ENCODE measurements around the gene HDGFL3. TPM values are rescaled to one million over a fixed set of nuclear protein-coding genes. Genes with fewer than 3 reads are reported as not detected.
"Not testable (repeated sequence)": the region's sequence is repeated elsewhere in the genome, so short reads cannot be mapped to it uniquely, and the experiment has no call there.

The HDGFL3 gene
- total and polyA plus RNA-seq, 7 donors: 2.1 to 83.6 (median 58.0) TPM

DNA sequence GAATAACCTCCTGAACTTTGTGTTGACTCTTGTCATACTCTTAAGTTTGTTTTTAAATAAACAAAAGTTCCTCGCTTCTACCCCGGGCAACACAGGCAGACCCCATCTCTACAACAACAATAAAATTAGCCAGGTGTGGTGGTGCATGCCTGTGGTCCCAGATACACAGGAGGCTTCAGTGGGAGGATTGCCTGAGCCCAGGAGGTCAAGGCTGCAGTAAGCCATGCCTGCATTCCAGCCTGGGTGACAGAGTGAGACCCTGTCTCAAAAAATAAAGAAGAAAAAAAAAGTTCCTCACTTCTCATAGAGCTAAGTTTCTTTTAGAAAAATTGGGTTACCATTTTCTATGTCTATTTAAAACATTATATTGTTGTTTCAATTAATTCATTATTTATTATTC lies 29.2 kb downstream of the HDGFL3 start:
- no peak for TF ChIP-seq POLR2AphosphoS5 (IDR thresholded peaks at IDR 0.05)
- no peak for TF ChIP-seq CTCF (IDR thresholded peaks at IDR 0.05)
- no peak for TF ChIP-seq POLR2A (IDR thresholded peaks at IDR 0.05)
- TF ChIP-seq EP300 (IDR thresholded peaks at IDR 0.05): no peak
- Histone ChIP-seq H3K36me3 (no peaks in the 10 kb centered on the region), H3K27me3 (no peaks in the 10 kb centered on the region), H3K4me3 (no peak overlapping the region), H3K27ac (no peak overlapping the region), H3K9me3 (no peaks in the 10 kb centered on the region), H3K4me1 (no peaks in the 10 kb centered on the region)
- 77 to 80% methylated on average over 2 of the region's 2 CpGs for WGBS, 2 donors
- intact Hi-C loops (cut with DNase I): no loop called here
- DNase-seq: no peak

DNA sequence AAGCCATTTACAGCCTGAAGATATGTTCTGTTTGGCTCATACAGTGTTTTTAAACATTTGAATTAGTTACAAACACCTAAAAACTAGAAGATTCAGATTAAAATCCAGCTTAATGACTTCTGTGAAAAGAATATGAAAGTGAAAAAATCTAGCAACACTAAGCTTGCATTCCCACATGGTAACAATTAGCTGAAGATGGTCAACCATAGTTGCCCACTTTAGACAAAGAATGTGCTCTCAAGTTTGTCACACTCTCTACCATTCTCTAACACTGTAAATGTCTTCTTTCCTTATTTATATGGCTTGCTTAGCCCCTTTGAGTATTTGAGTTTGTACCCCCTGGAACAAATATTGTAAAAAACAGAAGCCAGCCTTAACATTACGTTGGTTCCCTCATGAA lies 32.7 kb downstream of the HDGFL3 start:
- H3K4me1 ChIP-seq: no peaks in the 10 kb centered on the region

DNA sequence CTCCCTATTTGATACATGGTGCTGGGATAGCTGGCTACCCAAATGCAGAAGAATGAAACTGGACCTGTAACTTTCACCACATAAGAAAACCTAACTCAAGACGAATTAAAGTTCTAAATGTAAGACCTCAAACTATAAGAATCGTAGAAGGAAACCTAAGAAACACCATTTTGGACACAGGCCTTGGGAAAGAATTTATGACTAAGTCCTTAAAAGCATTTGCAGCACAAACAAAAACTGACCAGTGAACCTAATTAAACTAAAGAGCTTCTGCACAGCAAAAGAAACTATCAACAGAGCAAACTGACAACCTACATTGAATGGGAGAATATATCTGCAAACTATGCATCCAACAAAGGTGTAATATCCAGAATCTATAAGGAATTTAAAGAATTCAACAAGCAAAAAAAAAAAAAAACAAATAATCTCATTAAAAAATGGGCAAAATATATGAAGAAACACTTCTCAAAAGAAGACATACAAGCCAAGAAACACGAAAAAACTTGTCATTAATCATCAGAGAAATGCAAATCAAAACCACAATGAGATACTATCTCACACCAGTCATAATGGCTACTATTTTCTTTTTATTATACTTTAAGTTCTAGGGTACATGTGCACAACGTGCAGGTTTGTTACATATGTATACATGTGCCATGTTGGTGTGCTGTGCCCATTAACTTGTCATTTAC lies 37.0 kb downstream of the HDGFL3 start:
- DNase-seq: no peak
- H3K4me1 ChIP-seq: no peaks in the 10 kb centered on the region
- 78 to 81% methylated on average over 4 of the region's 4 CpGs for WGBS, 2 donors
- intact Hi-C loops (cut with DNase I): no loop called here
- no peak overlapping the region for H3K4me3 ChIP-seq
- H3K9me3 ChIP-seq: peaks cover 0 to 11% (median 6%) of the 10 kb centered on the region in 4 donors
- no peaks in the 10 kb centered on the region for H3K36me3 ChIP-seq
- H3K27me3 ChIP-seq: no peaks in the 10 kb centered on the region
- TF ChIP-seq POLR2A (IDR thresholded peaks at IDR 0.05) (no peak), CTCF (IDR thresholded peaks at IDR 0.05) (no peak), POLR2AphosphoS5 (IDR thresholded peaks at IDR 0.05) (no peak), EP300 (IDR thresholded peaks at IDR 0.05) (no peak)
- H3K27ac ChIP-seq: no peak overlapping the region

More for the DNA sequence above, 32.7 kb downstream of the HDGFL3 start:
- no peak for DNase-seq
- TF ChIP-seq CTCF (IDR thresholded peaks at IDR 0.05) (no peak), POLR2A (IDR thresholded peaks at IDR 0.05) (no peak), POLR2AphosphoS5 (IDR thresholded peaks at IDR 0.05) (no peak), EP300 (IDR thresholded peaks at IDR 0.05) (no peak)
- no peak overlapping the region for H3K27ac ChIP-seq
- H3K27me3 ChIP-seq: no peaks in the 10 kb centered on the region
- H3K4me3 ChIP-seq: no peak overlapping the region
- H3K36me3 ChIP-seq: no peaks in the 10 kb centered on the region
- WGBS, 2 donors: 79 to 89% methylated on average over 1 of the region's 1 CpG
- intact Hi-C loops (cut with DNase I): no loop called here
- H3K9me3 ChIP-seq: no peaks in the 10 kb centered on the region

DNA sequence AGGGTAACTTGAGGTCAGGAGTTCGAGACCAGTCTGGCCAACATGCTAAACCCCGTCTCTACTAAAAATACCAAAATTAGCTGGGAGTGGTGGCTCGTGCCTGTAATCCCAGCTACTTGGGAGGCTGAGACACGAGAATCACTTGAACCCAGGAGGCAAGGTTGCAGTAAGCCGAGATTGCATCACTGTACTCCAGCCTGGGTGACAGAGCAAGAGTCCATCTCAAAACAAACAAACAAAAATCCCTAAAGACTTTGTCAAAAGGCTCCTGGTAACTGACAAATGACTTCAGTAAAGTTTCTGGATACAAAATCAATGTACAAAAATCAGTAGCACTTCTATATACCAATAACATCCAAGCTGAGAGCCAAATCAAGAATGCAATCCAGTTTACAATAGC lies 38.0 kb downstream of the HDGFL3 start:
- H3K9me3 ChIP-seq: peaks cover 0 to 11% (median 6%) of the 10 kb centered on the region in 4 donors
- DNase-seq; H3K36me3 ChIP-seq; intact Hi-C loops (cut with DNase I); H3K4me1 ChIP-seq; H3K27me3 ChIP-seq; H3K27ac ChIP-seq; H3K4me3 ChIP-seq: not testable (repeated sequence)
- 92 to 96% methylated on average over 5 of the region's 5 CpGs for WGBS, 2 donors

- no peak for DNase-seq
- peaks cover 0 to 8% (median 0%) of the 10 kb centered on the region in 4 donors for H3K36me3 ChIP-seq
- peaks cover 0 to 11% (median 6%) of the 10 kb centered on the region in 4 donors for H3K9me3 ChIP-seq
- H3K4me3 ChIP-seq: no peak overlapping the region
- WGBS, 2 donors: 92 to 93% methylated on average over 2 of the region's 2 CpGs
- no peaks in the 10 kb centered on the region for H3K4me1 ChIP-seq
- no peak overlapping the region for H3K27ac ChIP-seq
- H3K27me3 ChIP-seq: no peaks in the 10 kb centered on the region
- TF ChIP-seq CTCF (IDR thresholded peaks at IDR 0.05) (no peak), EP300 (IDR thresholded peaks at IDR 0.05) (no peak), POLR2A (IDR thresholded peaks at IDR 0.05) (no peak), POLR2AphosphoS5 (IDR thresholded peaks at IDR 0.05) (no peak)
- intact Hi-C loops (cut with DNase I): no loop called here
Measured at GRCh38 chr15:83166830-83167229, 40.8 kb downstream of the HDGFL3 start.

Measured in sigmoid colon (tissue), 7 donors.